IMR-90 (cell line): Measurements from ENCODE around the gene GRPR. TPM values are rescaled to one million over a fixed set of nuclear protein-coding genes. Genes with fewer than 3 reads are reported as not detected.

Experiments used
- ATAC-seq: fragments of 200-7000 bp; cut with Tn5 transposase; 2 replicates; pipeline ENCODE4 v1.9.1; 2020; ENCODE audit warnings: low read depth, mild to moderate bottlenecking, moderate library complexity
- BruUV-seq: library from RNA; stranded (reverse); fragments of 400-500 nt; replicated peaks from 2 replicates; lab custom pipeline; 2021; lab: Mats Ljungman, UMichigan
- CTCF ChIA-PET: fragments of 300-600 bp; formaldehyde crosslinking; extraction: SDS; loops from one replicate; lab custom pipeline; 2021; ENCODE audit warnings: antibody characterized with exemption; lab: Yijun Ruan, JAX
- POLR2A ChIA-PET: fragments of 300-600 bp; sonication (Branson Sonifier 250); formaldehyde crosslinking; loops from one replicate; lab custom pipeline; 2022; ENCODE audit warnings: antibody characterized with exemption; ENCODE audit not compliant: unreplicated experiment; lab: Charles Lee
- DNase-seq: peaks from one replicate; pipeline ENCODE4 v3.0.0; 2013
- H2AFZ ChIP-seq: replicated peaks from 2 replicates; pipeline ENCODE3; 2013; ENCODE audit warnings: low read length, mild to moderate bottlenecking; ENCODE audit not compliant: poor library complexity
- H2AK5ac ChIP-seq: 2 replicates; pipeline ENCODE4 v1.6.1; 2013; ENCODE audit warnings: low read depth, low read length, inconsistent platforms
- H2AK9ac ChIP-seq: replicated peaks from 2 replicates; pipeline ENCODE3; 2013; ENCODE audit warnings: mild to moderate bottlenecking, low read depth, low read length, moderate library complexity; ENCODE audit not compliant: poor library complexity
- H2BK120ac ChIP-seq: 2 replicates; pipeline ENCODE4 v1.6.1; 2013; ENCODE audit warnings: low read depth, low read length, inconsistent platforms
- H2BK15ac ChIP-seq: 3 replicates; pipeline ENCODE4 v1.6.1; 2013; ENCODE audit warnings: low read depth, low read length, inconsistent platforms
- H2BK20ac ChIP-seq: 2 replicates; pipeline ENCODE4 v1.6.1; 2013; ENCODE audit warnings: low read depth, mild to moderate bottlenecking, inconsistent platforms, low read length, moderate library complexity
- H2BK5ac ChIP-seq: 2 replicates; pipeline ENCODE4 v1.6.1; 2013; ENCODE audit warnings: mild to moderate bottlenecking, low read depth, low read length, inconsistent platforms; ENCODE audit not compliant: poor library complexity, severe bottlenecking
- H3K14ac ChIP-seq: replicated peaks from 2 replicates; pipeline ENCODE4 v1.6.1; 2013; ENCODE audit warnings: low read depth, low read length, inconsistent platforms
- H3K18ac ChIP-seq: 2 replicates; pipeline ENCODE4 v1.6.1; 2013; ENCODE audit warnings: low read depth, low read length, control low read depth
- H3K23ac ChIP-seq: 2 replicates; pipeline ENCODE4 v1.6.1; 2013; ENCODE audit warnings: low read depth, low read length, inconsistent platforms
- H3K27ac ChIP-seq: 2 replicates; pipeline ENCODE4 v1.5.1; 2013; ENCODE audit warnings: mild to moderate bottlenecking, control low read depth, low read length; ENCODE audit not compliant: insufficient read depth
- H3K27me3 ChIP-seq: 2 replicates; pipeline ENCODE4 v1.6.1; 2013; ENCODE audit warnings: low read length; ENCODE audit not compliant: control insufficient read depth, insufficient read depth
- H3K36me3 ChIP-seq: 2 replicates; pipeline ENCODE4 v1.6.1; 2013; ENCODE audit warnings: low read length, mixed read lengths; ENCODE audit not compliant: control insufficient read depth, insufficient read depth
- H3K4ac ChIP-seq: 2 replicates; pipeline ENCODE4 v1.6.1; 2013; ENCODE audit warnings: low read depth, low read length, inconsistent platforms
- H3K4me1 ChIP-seq: 2 replicates; pipeline ENCODE4 v1.6.1; 2013; ENCODE audit warnings: low read length, mixed read lengths; ENCODE audit not compliant: control insufficient read depth, insufficient read depth
- H3K4me2 ChIP-seq: 2 replicates; pipeline ENCODE4 v1.6.1; 2013; ENCODE audit warnings: low read depth, mild to moderate bottlenecking, control low read depth, low read length, moderate library complexity
- H3K4me3 ChIP-seq: 2 replicates; pipeline ENCODE4 v1.5.1; 2013; ENCODE audit warnings: low read depth, mild to moderate bottlenecking, control low read depth, low read length, moderate library complexity; ENCODE audit not compliant: insufficient read depth
- H3K56ac ChIP-seq: 2 replicates; pipeline ENCODE4 v1.6.1; 2013; ENCODE audit warnings: low read length, inconsistent platforms; ENCODE audit not compliant: insufficient read depth; ENCODE audit errors: extremely low read depth
- H3K79me1 ChIP-seq, 2 experiments: 2 replicates each; pipeline ENCODE4 v1.6.1; 2013; ENCODE audit warnings: low read length in 2 of 2, inconsistent platforms in 1 of 2, low read depth in 1 of 2
- H3K9ac ChIP-seq: 2 replicates; pipeline ENCODE4 v1.6.1; 2013; ENCODE audit warnings: low read depth, low read length, control low read depth
- H3K9me1 ChIP-seq: 2 replicates; pipeline ENCODE4 v1.6.1; 2013; ENCODE audit warnings: low read length, inconsistent platforms; ENCODE audit not compliant: insufficient read depth
- H3K9me3 ChIP-seq: 2 replicates; pipeline ENCODE4 v1.6.1; 2013; ENCODE audit warnings: low read length; ENCODE audit not compliant: control insufficient read depth, insufficient read depth
- H4K20me1 ChIP-seq: 2 replicates; pipeline ENCODE4 v1.6.1; 2013; ENCODE audit warnings: low read length, inconsistent platforms; ENCODE audit not compliant: insufficient read depth
- H4K5ac ChIP-seq: 2 replicates; pipeline ENCODE4 v1.6.1; 2013; ENCODE audit warnings: mild to moderate bottlenecking, low read depth, low read length, control low read depth
- H4K8ac ChIP-seq, 2 experiments: 2 replicates each; pipeline ENCODE4 v1.6.1; 2013; ENCODE audit warnings: low read depth in 2 of 2, low read length in 2 of 2, control low read depth in 1 of 2, inconsistent platforms in 1 of 2
- H4K91ac ChIP-seq: 2 replicates; pipeline ENCODE4 v1.6.1; 2013; ENCODE audit warnings: low read depth, low read length, inconsistent platforms; ENCODE audit not compliant: insufficient read depth
- CEBPB ChIP-seq: IDR thresholded peaks from 2 replicates; pipeline ENCODE4 v1.6.1; 2012; ENCODE audit warnings: low read depth, low read length, improper control_type of control experiment
- RCOR1 ChIP-seq: IDR thresholded peaks from 2 replicates; pipeline ENCODE4 v1.6.1; 2012; ENCODE audit warnings: mild to moderate bottlenecking, low read length, improper control_type of control experiment; ENCODE audit not compliant: insufficient replicate concordance
- WGBS, 2 experiments: methylation state at CpG; one replicate each; pipeline versions ENCODE4 v1.1.5 to v1.1.7; 2013; ENCODE audit warnings: missing lambda C conversion rate in 2 of 2; ENCODE audit not compliant: insufficient read length in 1 of 2; ENCODE audit errors: extremely low coverage in 2 of 2; 5-methylcytosine and 5-hydroxymethylcytosine counted together
- dilution Hi-C: fragments of 300-500 bp; cut with HindIII; formaldehyde crosslinking; loops from one replicate; pipeline ENCODE4 v1.14.3; 2018; ENCODE audit warnings: low sequenced_read_pairs; ENCODE audit not compliant: unreplicated experiment
- in situ Hi-C: fragments of 300-500 bp; cut with MboI; formaldehyde crosslinking; loops from 3 replicates; pipeline ENCODE4 v1.14.3; 2019; ENCODE audit warnings: low sequenced_read_pairs, inconsistent platforms, mixed read lengths
- intact Hi-C: fragments of 100-400 bp; cut with micrococcal nuclease; formaldehyde crosslinking; loops from 2 replicates; pipeline ENCODE4 v1.10.0; 2022
- polyA plus RNA-seq, 3 experiments: library from polyadenylated mRNA; depleted of rRNA; stranded (reverse); fragments of >200 nt; gene quantifications; 2 replicates each; pipeline ENCODE4 v1.2.3, GENCODE V29; 2012; ENCODE audit warnings: low replicate concordance in 1 of 3
- total RNA-seq: library from RNA; depleted of rRNA; stranded (reverse); fragments of >200 nt; gene quantifications from 2 replicates; pipeline ENCODE4 v1.2.3, GENCODE V29; 2012

GRPR gene
- total and polyA plus RNA-seq, 2 of the 4 experiments (the other 2 are of a cell fraction), result 9.2 to 13.6 TPM

GRCh38 chrX:16096141-16096540 lies 27.2 kb upstream of the GRPR start:
- H2BK120ac ChIP-seq, result no peak overlapping the region
- no peak overlapping the region for H2AFZ ChIP-seq
- no peak overlapping the region for H3K18ac ChIP-seq
- dilution Hi-C loops, result no loop called here
- TF ChIP-seq RCOR1, result no peak
- TF ChIP-seq CEBPB, result no peak
- BruUV-seq, result no TSS peak
- no peak overlapping the region for H3K27ac ChIP-seq
- DNase-seq (no peak), ATAC-seq (no peak)
- H3K4me3 ChIP-seq, result no peak overlapping the region
- no peaks in the 10 kb centered on the region for H3K9me3 ChIP-seq
- ChIA-PET CTCF (no interaction called here), POLR2A (interaction anchor here (0.6 kb wide), 1 partner anchor 92 kb away, joined by 3 read pairs; no protein-coding TSS in a partner anchor)
- H2BK15ac ChIP-seq, result no peak overlapping the region
- WGBS, 2 experiments, result no CpG with 5 or more reads among the region's 3 CpGs
- no peaks in the 10 kb centered on the region for H3K79me1 ChIP-seq
- H3K36me3 ChIP-seq, result no peaks in the 10 kb centered on the region
- no peak overlapping the region for H4K8ac ChIP-seq
- H3K27me3 ChIP-seq, result peaks cover 2% of the 10 kb centered on the region; the same call in 1 of the 2 replicates
- no peak overlapping the region for H2BK5ac ChIP-seq
- no peaks in the 10 kb centered on the region for H3K4me1 ChIP-seq
- no peak overlapping the region for H3K14ac ChIP-seq
- intact Hi-C loops, result no loop called here
- H3K4ac ChIP-seq, result no peak overlapping the region
- H3K23ac ChIP-seq, result no peak overlapping the region
- no peak overlapping the region for H2AK5ac ChIP-seq
- no peak overlapping the region for H4K5ac ChIP-seq
- H3K4me2 ChIP-seq, result no peak overlapping the region
- H2BK20ac ChIP-seq, result no peak overlapping the region
- H4K91ac ChIP-seq, result no peak overlapping the region
- H2AK9ac ChIP-seq, result no peak overlapping the region
- no peaks in the 10 kb centered on the region for H4K20me1 ChIP-seq
- H3K56ac ChIP-seq, result no peak overlapping the region
- in situ Hi-C loops, result no loop called here
- H3K9ac ChIP-seq, result no peak overlapping the region
- H3K9me1 ChIP-seq, result no peaks in the 10 kb centered on the region
